Keratinocyte (primary cell): ENCODE measurements around the gene ST6GAL1. TPM values are rescaled to one million over a fixed set of nuclear protein-coding genes. Genes with fewer than 3 reads are reported as not detected.

ENCODE experiments used
- DNase-seq: peaks from one replicate; pipeline ENCODE4 v3.0.0-alpha.2; 2011; ENCODE audit warnings: low read depth, missing footprints, low spot score
- FAIRE-seq: peaks from 2 replicates; lab custom pipeline; 2011; peaks lifted over from hg19 to GRCh38; lab: Jason Lieb, UNC
- H2AFZ ChIP-seq: 2 replicates; pipeline ENCODE4 v1.6.0; 2012; ENCODE audit warnings: low read length, control low read depth, inconsistent platforms; ENCODE audit not compliant: control insufficient read depth
- H3K27ac ChIP-seq: 2 replicates; pipeline ENCODE4 v1.5.1; 2011; ENCODE audit warnings: low read length; ENCODE audit not compliant: control insufficient read depth, insufficient read depth
- H3K27me3 ChIP-seq: 3 replicates; pipeline ENCODE4 v1.6.0; 2011; ENCODE audit warnings: low read length; ENCODE audit not compliant: control insufficient read depth, insufficient read depth; ENCODE audit errors: extremely low read depth
- H3K36me3 ChIP-seq, 2 experiments: 2 replicates in 1 of 2; 3 replicates in 1 of 2; pipeline ENCODE4 v1.5.1; 2011; ENCODE audit warnings: low read length in 2 of 2, mild to moderate bottlenecking in 1 of 2; ENCODE audit not compliant: control insufficient read depth in 2 of 2, insufficient read depth in 2 of 2; ENCODE audit errors: extremely low read depth in 1 of 2
- H3K4me1 ChIP-seq: 3 replicates; pipeline ENCODE4 v1.5.1; 2011; ENCODE audit warnings: low read length; ENCODE audit not compliant: control insufficient read depth, insufficient read depth; ENCODE audit errors: extremely low read depth
- H3K4me2 ChIP-seq: 3 replicates; pipeline ENCODE4 v1.6.0; 2011; ENCODE audit warnings: low read depth, low read length; ENCODE audit not compliant: control insufficient read depth, insufficient read depth; ENCODE audit errors: extremely low read depth
- H3K4me3 ChIP-seq, 3 experiments: fragments of 200-600 bp in 1 of 3; sonication (generic) in 1 of 3; 2 replicates in 2 of 3; 3 replicates in 1 of 3; pipeline ENCODE4 v1.5.1; 2011 to 2016; ENCODE audit warnings: low read length in 3 of 3, mild to moderate bottlenecking in 3 of 3, control low read depth in 2 of 3, inconsistent platforms in 1 of 3, low read depth in 1 of 3, mixed read lengths in 1 of 3, mixed run types in 1 of 3, moderate library complexity in 1 of 3; ENCODE audit not compliant: control insufficient read depth in 2 of 3, insufficient read depth in 2 of 3; ENCODE audit errors: extremely low read depth in 1 of 3
- H3K79me2 ChIP-seq: 2 replicates; pipeline ENCODE4 v1.6.0; 2012; ENCODE audit warnings: low read length; ENCODE audit not compliant: control insufficient read depth, insufficient read depth
- H3K9ac ChIP-seq: 3 replicates; pipeline ENCODE4 v1.6.0; 2011; ENCODE audit warnings: low read length; ENCODE audit not compliant: control insufficient read depth, insufficient read depth; ENCODE audit errors: extremely low read depth
- H3K9me1 ChIP-seq: 3 replicates; pipeline ENCODE4 v1.6.0; 2011; ENCODE audit warnings: low read length; ENCODE audit not compliant: control insufficient read depth, insufficient read depth; ENCODE audit errors: extremely low read depth
- H3K9me3 ChIP-seq: 2 replicates; pipeline ENCODE4 v1.5.1; 2012; ENCODE audit warnings: low read depth, low read length; ENCODE audit not compliant: control insufficient read depth
- H4K20me1 ChIP-seq: 3 replicates; pipeline ENCODE4 v1.6.0; 2011; ENCODE audit warnings: low read length; ENCODE audit not compliant: control insufficient read depth, insufficient read depth; ENCODE audit errors: extremely low read depth
- EZH2 ChIP-seq: IDR thresholded peaks from one replicate; pipeline ENCODE4 v1.6.1; 2012; ENCODE audit warnings: inconsistent platforms, mild to moderate bottlenecking, low read length, moderate library complexity
- dilution Hi-C: fragments of 300-500 bp; cut with MboI; formaldehyde crosslinking; loops from one replicate; pipeline ENCODE4 v1.7.0; 2020; ENCODE audit warnings: low sequenced_read_pairs; ENCODE audit not compliant: extremely low pct_ligation_motif_present
- polyA plus RNA-seq, 5 experiments: library from polyadenylated mRNA; depleted of rRNA in 3 of 5; stranded (reverse) in 3 of 5; stranded (forward) in 1 of 5; unstranded in 1 of 5; fragments of >200 nt; gene quantifications; 1 replicate in 1 of 5; 2 replicates in 3 of 5; 3 replicates in 1 of 5; pipeline versions ENCODE4 v1.2.1 to v1.2.3, GENCODE V29; 2011 to 2012; ENCODE audit warnings: missing spikeins in 2 of 5, low read depth in 1 of 5, low replicate concordance in 1 of 5
- TF ChIP-seq, protein P1 (sequence below), 3 experiments: IDR thresholded peaks in 1 of 3; conservative IDR thresholded peaks in 1 of 3; optimal IDR thresholded peaks in 1 of 3; 2 replicates in 2 of 3; 3 replicates in 1 of 3; pipeline versions ENCODE3 to v1.5.1; 2011; ENCODE audit warnings: low read length in 3 of 3, mild to moderate bottlenecking in 3 of 3, moderate library complexity in 2 of 3, control low read depth in 1 of 3, inconsistent platforms in 1 of 3; ENCODE audit not compliant: insufficient read depth in 2 of 3; ENCODE audit errors: extremely low read depth in 1 of 3

The ST6GAL1 gene
- polyA plus RNA-seq, 1 donor (not counting 4 experiments of a cell fraction or from before 2014, with no cell fraction given) = 7.5 TPM

DNA sequence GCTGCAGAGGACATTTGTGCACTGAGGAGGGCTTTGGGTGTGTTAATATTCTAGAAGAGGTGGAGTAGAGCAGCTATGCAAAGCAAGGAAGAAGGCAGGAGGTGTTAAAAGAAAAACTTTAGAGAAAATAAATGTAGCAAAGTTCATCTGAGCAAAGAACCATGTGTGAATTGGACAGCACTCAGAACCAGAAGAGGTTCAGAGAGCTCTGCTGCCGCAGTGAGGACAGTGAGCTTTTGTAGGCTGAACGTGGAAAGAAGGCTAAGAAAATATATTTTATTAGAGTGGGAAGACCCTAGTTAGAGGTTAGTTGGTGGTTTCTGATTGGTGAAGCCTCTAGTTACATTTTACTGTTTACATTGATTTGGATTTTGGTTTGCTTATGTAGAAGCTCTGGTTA is 50.7 kb downstream of the ST6GAL1 start:
- Histone ChIP-seq H3K27me3 (no peaks in the 10 kb centered on the region), H3K79me2 (no peaks in the 10 kb centered on the region), H3K27ac (no peak overlapping the region), H2AFZ (no peak overlapping the region), H3K9me3 (no peaks in the 10 kb centered on the region), H3K4me1 (peaks cover 10% of the 10 kb centered on the region), H3K36me3 (no peaks in the 10 kb centered on the region), H3K4me2 (no peak overlapping the region), H3K9me1 (no peaks in the 10 kb centered on the region), H3K4me3 (no peak overlapping the region), H4K20me1 (no peaks in the 10 kb centered on the region), H3K9ac (no peak overlapping the region)
- DNase-seq (no peak), FAIRE-seq (no peak)
- dilution Hi-C loops = no loop called here
- TF ChIP-seq, protein P1, sequence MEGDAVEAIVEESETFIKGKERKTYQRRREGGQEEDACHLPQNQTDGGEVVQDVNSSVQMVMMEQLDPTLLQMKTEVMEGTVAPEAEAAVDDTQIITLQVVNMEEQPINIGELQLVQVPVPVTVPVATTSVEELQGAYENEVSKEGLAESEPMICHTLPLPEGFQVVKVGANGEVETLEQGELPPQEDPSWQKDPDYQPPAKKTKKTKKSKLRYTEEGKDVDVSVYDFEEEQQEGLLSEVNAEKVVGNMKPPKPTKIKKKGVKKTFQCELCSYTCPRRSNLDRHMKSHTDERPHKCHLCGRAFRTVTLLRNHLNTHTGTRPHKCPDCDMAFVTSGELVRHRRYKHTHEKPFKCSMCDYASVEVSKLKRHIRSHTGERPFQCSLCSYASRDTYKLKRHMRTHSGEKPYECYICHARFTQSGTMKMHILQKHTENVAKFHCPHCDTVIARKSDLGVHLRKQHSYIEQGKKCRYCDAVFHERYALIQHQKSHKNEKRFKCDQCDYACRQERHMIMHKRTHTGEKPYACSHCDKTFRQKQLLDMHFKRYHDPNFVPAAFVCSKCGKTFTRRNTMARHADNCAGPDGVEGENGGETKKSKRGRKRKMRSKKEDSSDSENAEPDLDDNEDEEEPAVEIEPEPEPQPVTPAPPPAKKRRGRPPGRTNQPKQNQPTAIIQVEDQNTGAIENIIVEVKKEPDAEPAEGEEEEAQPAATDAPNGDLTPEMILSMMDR (optimal IDR thresholded peaks at IDR 0.05 in 1 of 3, IDR thresholded peaks at IDR 0.05 in 1 of 3, conservative IDR thresholded peaks at IDR 0.05 in 1 of 3; ENCODE audit: extremely low read depth in 1 of 3, insufficient read depth in 2 of 3, low read length in 3 of 3) = no peak
- TF ChIP-seq EZH2 = no peak

DNA sequence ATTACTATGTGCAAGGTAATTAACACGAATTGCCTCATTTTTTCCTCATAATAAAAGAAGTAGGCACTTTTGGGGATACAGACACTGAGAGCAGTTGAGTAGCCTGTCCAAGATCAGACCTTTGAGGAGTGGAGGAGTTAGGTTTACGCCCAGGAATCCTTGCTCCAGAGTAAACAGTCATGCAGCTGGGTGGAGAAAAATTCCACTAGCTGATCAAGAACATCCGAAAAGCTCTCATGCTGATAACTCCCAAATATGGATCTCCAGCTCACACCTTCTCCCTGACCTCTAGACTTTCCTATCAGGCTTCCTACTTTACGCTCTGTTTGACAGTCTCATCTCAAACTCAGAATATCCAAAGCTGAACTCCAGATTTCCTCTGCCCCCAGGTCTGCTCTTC is 53.3 kb downstream of the ST6GAL1 start:
- Histone ChIP-seq H3K9me3 (no peaks in the 10 kb centered on the region), H3K4me2 (no peak overlapping the region), H2AFZ (no peak overlapping the region), H3K9me1 (no peaks in the 10 kb centered on the region), H3K9ac (no peak overlapping the region), H3K27ac (no peak overlapping the region), H4K20me1 (no peaks in the 10 kb centered on the region), H3K27me3 (no peaks in the 10 kb centered on the region), H3K4me1 (peaks cover 10% of the 10 kb centered on the region), H3K79me2 (no peaks in the 10 kb centered on the region), H3K4me3 (no peak overlapping the region), H3K36me3 (no peaks in the 10 kb centered on the region)
- TF ChIP-seq EZH2 = no peak
- TF ChIP-seq, protein P1 (optimal IDR thresholded peaks at IDR 0.05 in 1 of 3, IDR thresholded peaks at IDR 0.05 in 1 of 3, conservative IDR thresholded peaks at IDR 0.05 in 1 of 3; ENCODE audit: extremely low read depth in 1 of 3, insufficient read depth in 2 of 3, low read length in 3 of 3) = no peak
- DNase-seq (no peak), FAIRE-seq (no peak)
- dilution Hi-C loops = no loop called here
